Neural progenitor cell (in vitro differentiated cells): Measurements from ENCODE around the gene SYNDIG1. TPM values are rescaled to one million over a fixed set of nuclear protein-coding genes. Genes with fewer than 3 reads are reported as not detected.

Source experiments
- DNase-seq: peaks from one replicate; pipeline ENCODE4 v3.0.0-alpha.2; 2016; ENCODE audit warnings: low spot score
- H2AFZ ChIP-seq: fragments of 200-600 bp; sonication (generic); replicated peaks from 2 replicates; pipeline ENCODE4 v1.6.1; 2016; ENCODE audit warnings: antibody characterized with exemption
- H3F3A ChIP-seq: fragments of 200-600 bp; sonication (generic); 2 replicates; pipeline ENCODE4 v1.6.1; 2016; ENCODE audit warnings: antibody characterized with exemption, low read depth
- H3K27ac ChIP-seq: fragments of 200-600 bp; sonication (generic); 2 replicates; pipeline ENCODE4 v1.5.1; 2016; ENCODE audit warnings: mild to moderate bottlenecking
- H3K27me3 ChIP-seq: fragments of 200-600 bp; sonication (generic); 2 replicates; pipeline ENCODE4 v1.6.1; 2016; ENCODE audit warnings: mild to moderate bottlenecking, moderate library complexity
- H3K36me3 ChIP-seq: fragments of 200-600 bp; sonication (generic); 2 replicates; pipeline ENCODE4 v1.5.1; 2016
- H3K4me1 ChIP-seq: fragments of 200-600 bp; sonication (generic); 2 replicates; pipeline ENCODE4 v1.6.1; 2016; ENCODE audit warnings: mixed run types
- H3K4me2 ChIP-seq: fragments of 200-600 bp; sonication (generic); 2 replicates; pipeline ENCODE4 v1.6.1; 2016
- H3K4me3 ChIP-seq: fragments of 200-600 bp; sonication (generic); 2 replicates; pipeline ENCODE4 v1.5.1; 2016
- H3K79me2 ChIP-seq: fragments of 200-600 bp; sonication (generic); 2 replicates; pipeline ENCODE4 v1.6.1; 2016; ENCODE audit warnings: low read depth
- H3K9ac ChIP-seq: fragments of 200-600 bp; sonication (generic); 2 replicates; pipeline ENCODE4 v1.6.1; 2016
- H3K9me3 ChIP-seq: fragments of 200-600 bp; sonication (generic); 2 replicates; pipeline ENCODE4 v1.5.1; 2016; ENCODE audit warnings: low read depth
- H4K20me1 ChIP-seq: fragments of 200-600 bp; sonication (generic); 2 replicates; pipeline ENCODE4 v1.6.1; 2016; ENCODE audit warnings: low read depth
- H3K27ac Mint-ChIP-seq: 3 replicates; pipeline ENCODE4 v1.8.0; 2021; ENCODE audit warnings: mixed read lengths
- H3K27me3 Mint-ChIP-seq: 2 replicates; pipeline ENCODE4 v1.8.0; 2022; ENCODE audit warnings: low read depth, mild to moderate bottlenecking, inconsistent platforms, moderate library complexity, mixed read lengths; ENCODE audit not compliant: insufficient read depth
- H3K36me3 Mint-ChIP-seq: 3 replicates; pipeline ENCODE4 v1.8.0; 2021; ENCODE audit warnings: mixed read lengths
- H3K4me1 Mint-ChIP-seq: 3 replicates; pipeline ENCODE4 v1.8.0; 2021; ENCODE audit warnings: mixed read lengths
- H3K4me3 Mint-ChIP-seq: 3 replicates; pipeline ENCODE4 v1.8.0; 2021; ENCODE audit warnings: mild to moderate bottlenecking, moderate library complexity, mixed read lengths
- H3K9me3 Mint-ChIP-seq: 3 replicates; pipeline ENCODE4 v1.8.0; 2020; ENCODE audit warnings: mixed read lengths
- EZH2 ChIP-seq: fragments of 200-600 bp; sonication (generic); IDR thresholded peaks from 2 replicates; pipeline ENCODE4 v1.6.1; 2017; ENCODE audit warnings: antibody characterized with exemption, mild to moderate bottlenecking, moderate library complexity
- EZH2phosphoT487 ChIP-seq: fragments of 200-600 bp; sonication (generic); IDR thresholded peaks from 2 replicates; pipeline ENCODE4 v1.6.1; 2017; ENCODE audit warnings: antibody characterized with exemption
- total RNA-seq: library from RNA; depleted of rRNA; stranded (reverse); fragments of >200 nt; gene quantifications from 2 replicates; pipeline ENCODE4 v1.2.3, GENCODE V29; 2015; ENCODE audit warnings: low replicate concordance
- TF ChIP-seq, protein P1 (sequence below): fragments of 200-600 bp; sonication (generic); IDR thresholded peaks from 2 replicates; pipeline ENCODE4 v1.5.1; 2017; ENCODE audit warnings: antibody characterized with exemption, mild to moderate bottlenecking

The SYNDIG1 gene
- total RNA-seq, 1 donor from 2014 or later, result 1.0 TPM

DNA sequence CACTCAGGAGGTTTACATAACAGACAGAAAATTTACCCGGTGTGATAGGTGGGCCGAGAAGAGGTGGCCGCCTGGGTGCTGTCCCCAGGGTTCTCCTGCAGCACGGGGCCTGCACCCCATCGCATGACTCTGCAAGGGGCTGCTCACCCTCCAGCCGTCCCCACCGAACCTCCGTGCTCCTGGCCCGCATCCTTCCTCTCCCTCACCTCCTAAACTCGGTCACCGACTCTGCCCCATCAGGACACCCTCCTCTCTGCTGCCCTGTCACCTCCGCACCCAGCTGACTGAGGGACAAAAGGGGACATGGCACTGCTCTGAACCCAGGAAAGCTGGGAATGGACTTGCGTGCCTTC is 147.6 kb downstream of the SYNDIG1 start:
- Mint-ChIP-seq H3K27me3 (peaks cover 9% of the 10 kb centered on the region), H3K4me1 (peaks cover 2% of the 10 kb centered on the region), H3K36me3 (no peaks in the 10 kb centered on the region), H3K27ac (no peak overlapping the region), H3K9me3 (peaks cover 2% of the 10 kb centered on the region), H3K4me3 (no peak overlapping the region)
- no peak overlapping the region for H3K4me2 ChIP-seq
- H3K79me2 ChIP-seq, result no peaks in the 10 kb centered on the region
- no peak overlapping the region for H3K4me3 ChIP-seq
- no peaks in the 10 kb centered on the region for H3K27me3 ChIP-seq
- DNase-seq, result no peak
- H3K9ac ChIP-seq, result no peak overlapping the region
- no peak overlapping the region for H2AFZ ChIP-seq
- H3K4me1 ChIP-seq, result no peaks in the 10 kb centered on the region
- H3K27ac ChIP-seq, result no peak overlapping the region
- TF ChIP-seq, protein P1, sequence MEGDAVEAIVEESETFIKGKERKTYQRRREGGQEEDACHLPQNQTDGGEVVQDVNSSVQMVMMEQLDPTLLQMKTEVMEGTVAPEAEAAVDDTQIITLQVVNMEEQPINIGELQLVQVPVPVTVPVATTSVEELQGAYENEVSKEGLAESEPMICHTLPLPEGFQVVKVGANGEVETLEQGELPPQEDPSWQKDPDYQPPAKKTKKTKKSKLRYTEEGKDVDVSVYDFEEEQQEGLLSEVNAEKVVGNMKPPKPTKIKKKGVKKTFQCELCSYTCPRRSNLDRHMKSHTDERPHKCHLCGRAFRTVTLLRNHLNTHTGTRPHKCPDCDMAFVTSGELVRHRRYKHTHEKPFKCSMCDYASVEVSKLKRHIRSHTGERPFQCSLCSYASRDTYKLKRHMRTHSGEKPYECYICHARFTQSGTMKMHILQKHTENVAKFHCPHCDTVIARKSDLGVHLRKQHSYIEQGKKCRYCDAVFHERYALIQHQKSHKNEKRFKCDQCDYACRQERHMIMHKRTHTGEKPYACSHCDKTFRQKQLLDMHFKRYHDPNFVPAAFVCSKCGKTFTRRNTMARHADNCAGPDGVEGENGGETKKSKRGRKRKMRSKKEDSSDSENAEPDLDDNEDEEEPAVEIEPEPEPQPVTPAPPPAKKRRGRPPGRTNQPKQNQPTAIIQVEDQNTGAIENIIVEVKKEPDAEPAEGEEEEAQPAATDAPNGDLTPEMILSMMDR, result no peak
- TF ChIP-seq EZH2phosphoT487 (no peak), EZH2 (no peak)
- H4K20me1 ChIP-seq, result no peaks in the 10 kb centered on the region
- H3K9me3 ChIP-seq, result no peaks in the 10 kb centered on the region
- H3F3A ChIP-seq, result no peaks in the 10 kb centered on the region
- H3K36me3 ChIP-seq, result no peaks in the 10 kb centered on the region

DNA sequence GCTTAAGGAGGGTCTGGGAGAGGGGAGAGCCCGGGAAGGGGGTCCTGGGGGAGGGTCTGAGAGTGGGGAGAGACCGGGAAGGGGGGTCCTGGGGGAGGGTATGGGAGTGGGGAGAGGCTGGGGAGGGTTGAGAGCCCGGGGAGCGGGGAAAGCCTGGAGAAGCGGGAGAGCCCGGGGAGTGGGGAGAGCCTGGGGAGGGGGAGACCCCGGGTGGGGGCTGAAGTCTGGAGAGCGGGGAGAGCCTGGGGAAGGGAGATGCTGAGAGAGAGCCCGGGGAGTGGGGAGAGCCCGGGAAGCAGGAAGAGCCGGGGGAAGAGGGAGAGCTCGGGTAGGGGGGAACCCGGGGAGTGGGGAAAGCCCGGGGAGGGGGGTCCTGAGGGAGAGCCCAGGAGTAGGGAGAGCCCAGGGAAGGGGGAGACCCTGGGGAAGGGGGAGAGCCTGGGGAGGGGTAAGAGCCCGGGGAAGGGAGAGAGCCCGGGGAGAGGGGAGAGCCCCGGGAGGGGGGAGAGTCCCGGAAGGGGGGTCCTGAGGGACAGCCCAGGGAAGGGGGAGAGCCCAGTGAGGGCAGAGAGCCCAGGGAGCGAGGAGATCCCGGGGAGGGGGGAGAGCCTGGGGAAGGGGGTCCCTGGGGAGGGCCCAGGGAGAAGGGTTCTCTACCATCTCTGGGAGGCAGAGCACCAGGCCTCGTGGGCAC is 148.5 kb downstream of the SYNDIG1 start:
- H2AFZ ChIP-seq, result no peak overlapping the region
- H3K4me3 ChIP-seq, result no peak overlapping the region
- no peaks in the 10 kb centered on the region for H3F3A ChIP-seq
- H3K27ac ChIP-seq, result no peak overlapping the region
- H3K9me3 Mint-ChIP-seq, result no peaks in the 10 kb centered on the region
- no peaks in the 10 kb centered on the region for H3K27me3 ChIP-seq
- H3K79me2 ChIP-seq, result no peaks in the 10 kb centered on the region
- H3K27ac Mint-ChIP-seq, result no peak overlapping the region
- H3K27me3 Mint-ChIP-seq, result peaks cover 9% of the 10 kb centered on the region
- TF ChIP-seq EZH2 (no peak), EZH2phosphoT487 (no peak)
- TF ChIP-seq, protein P1, result no peak
- H3K4me1 Mint-ChIP-seq, result peaks cover 2% of the 10 kb centered on the region
- H3K4me3 Mint-ChIP-seq, result no peak overlapping the region
- H3K9ac ChIP-seq, result no peak overlapping the region
- no peaks in the 10 kb centered on the region for H3K36me3 ChIP-seq
- H3K9me3 ChIP-seq, result no peaks in the 10 kb centered on the region
- H3K4me2 ChIP-seq, result no peak overlapping the region
- no peak for DNase-seq
- H4K20me1 ChIP-seq, result no peaks in the 10 kb centered on the region
- H3K4me1 ChIP-seq, result no peaks in the 10 kb centered on the region
- no peaks in the 10 kb centered on the region for H3K36me3 Mint-ChIP-seq

DNA sequence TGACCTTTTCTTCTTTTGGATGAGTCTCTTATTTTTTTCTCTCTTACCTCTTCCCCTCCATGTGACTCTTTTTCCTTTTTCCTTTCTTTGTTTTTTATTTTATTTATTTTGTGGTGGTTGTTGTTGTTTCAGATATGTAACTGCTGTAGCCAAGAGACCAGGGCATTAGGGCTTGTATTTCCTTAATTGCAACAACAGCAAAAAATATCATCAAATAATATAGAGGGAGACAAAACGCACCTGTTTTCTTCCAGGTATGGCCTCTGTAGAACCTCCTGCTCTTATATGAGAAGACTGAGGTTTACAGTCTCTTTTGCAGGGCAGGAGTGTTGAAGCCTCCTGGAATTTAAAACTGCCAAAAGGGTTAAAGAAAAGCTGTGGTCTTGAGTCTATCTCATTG is 149.3 kb downstream of the SYNDIG1 start:
- Mint-ChIP-seq H3K27me3 (peaks cover 4% of the 10 kb centered on the region), H3K4me3 (no peak overlapping the region), H3K36me3 (no peaks in the 10 kb centered on the region), H3K4me1 (peaks cover 2% of the 10 kb centered on the region), H3K27ac (no peak overlapping the region), H3K9me3 (no peaks in the 10 kb centered on the region)
- Histone ChIP-seq H3K79me2 (no peaks in the 10 kb centered on the region), H3F3A (no peaks in the 10 kb centered on the region), H3K9ac (no peak overlapping the region), H3K4me1 (no peaks in the 10 kb centered on the region), H3K36me3 (no peaks in the 10 kb centered on the region), H3K4me3 (no peak overlapping the region), H2AFZ (no peak overlapping the region), H3K9me3 (no peaks in the 10 kb centered on the region), H3K4me2 (no peak overlapping the region), H3K27ac (no peak overlapping the region), H3K27me3 (no peaks in the 10 kb centered on the region), H4K20me1 (no peaks in the 10 kb centered on the region)
- no peak for DNase-seq
- TF ChIP-seq, protein P1, result no peak
- TF ChIP-seq EZH2phosphoT487 (no peak), EZH2 (no peak)
